Small intestine (tissue), 7 donors: ENCODE measurements around the gene SYNPO2L. TPM values are rescaled to one million over a fixed set of nuclear protein-coding genes. Genes with fewer than 3 reads are reported as not detected.

Experiments used
- DNase-seq, 2 donors: peaks; one replicate each; pipeline versions ENCODE4 v3.0.0 to v3.0.0-alpha.2; 2013
- FAIRE-seq: peaks from 2 replicates; lab custom pipeline; 2012; peaks lifted over from hg19 to GRCh38; lab: Jason Lieb, UNC
- H3K27ac ChIP-seq, 3 donors: one replicate each; pipeline ENCODE4 v1.5.1; 2013; ENCODE audit warnings: low read length in 2 of 3, mild to moderate bottlenecking in 2 of 3, control low read depth in 1 of 3, inconsistent platforms in 1 of 3, low read depth in 1 of 3, moderate library complexity in 1 of 3
- H3K27me3 ChIP-seq, 3 donors: one replicate each; pipeline ENCODE4 v1.6.1; 2013; ENCODE audit warnings: low read length in 3 of 3, inconsistent platforms in 1 of 3; ENCODE audit not compliant: control insufficient read depth in 3 of 3, insufficient read depth in 3 of 3
- H3K36me3 ChIP-seq, 3 donors: one replicate each; pipeline ENCODE4 v1.6.1; 2013; ENCODE audit warnings: low read length in 3 of 3, inconsistent platforms in 1 of 3, low read depth in 1 of 3, mild to moderate bottlenecking in 1 of 3, moderate library complexity in 1 of 3; ENCODE audit not compliant: control insufficient read depth in 3 of 3, insufficient read depth in 2 of 3
- H3K4me1 ChIP-seq, 3 donors: one replicate each; pipeline ENCODE4 v1.6.1; 2013; ENCODE audit warnings: low read length in 2 of 3, inconsistent platforms in 1 of 3, low read depth in 1 of 3, mild to moderate bottlenecking in 1 of 3, moderate library complexity in 1 of 3; ENCODE audit not compliant: control insufficient read depth in 3 of 3, insufficient read depth in 2 of 3
- H3K4me3 ChIP-seq, 3 donors: one replicate each; pipeline ENCODE4 v1.5.1; 2013; ENCODE audit warnings: low read length in 3 of 3, control low read depth in 1 of 3, inconsistent platforms in 1 of 3, low read depth in 1 of 3, mild to moderate bottlenecking in 1 of 3, moderate library complexity in 1 of 3
- H3K9me3 ChIP-seq, 2 donors: one replicate each; pipeline ENCODE4 v1.6.1; 2013; ENCODE audit warnings: low read depth in 1 of 2, low read length in 1 of 2; ENCODE audit not compliant: control insufficient read depth in 2 of 2, insufficient read depth in 1 of 2
- WGBS, 3 donors: extraction: QIAGEN DNeasy Blood & Tissue Kit; methylation state at CpG; one replicate each; pipeline ENCODE4 v1.1.7; 2013; 5-methylcytosine and 5-hydroxymethylcytosine counted together
- polyA plus RNA-seq, 4 donors: library from polyadenylated mRNA; stranded (reverse) in 3 of 4; unstranded in 1 of 4; fragments of 200-250 nt in 3 of 4; fragments of 120-200 nt in 1 of 4; gene quantifications; one replicate each; pipeline versions ENCODE4 v1.2.1 to v1.2.3, GENCODE V29; 2013
- donor health status: healthy with polysubstance abuse.
- donor health status: control.
- donor health status: control.
- donor health status: Bipolar disorder and iron deficiency.
- donor health status: healthy.

The SYNPO2L gene
- polyA plus RNA-seq, 4 donors: 0.04 to 1.6 (median 0.59) TPM; not detected in 1

GRCh38 chr10:73653701-73654100 is 2.1 kb downstream of the SYNPO2L start:
- WGBS, 3 donors: 61 to 82% (median 79%) methylated on average over 3 of the region's 3 CpGs
- H3K27ac ChIP-seq: no peak overlapping the region
- no peak overlapping the region for H3K4me3 ChIP-seq
- FAIRE-seq: no peak
- H3K27me3 ChIP-seq: no peaks in the 10 kb centered on the region
- no peak for DNase-seq
- H3K9me3 ChIP-seq: no peaks in the 10 kb centered on the region
- no peaks in the 10 kb centered on the region for H3K36me3 ChIP-seq
- peaks cover 0 to under 1% (median 0%) of the 10 kb centered on the region in 3 donors for H3K4me1 ChIP-seq

GRCh38 chr10:73653195-73653594 is 2.6 kb downstream of the SYNPO2L start:
- 83 to 88% (median 85%) methylated on average over 11 of the region's 11 CpGs for WGBS, 3 donors
- Histone ChIP-seq H3K27ac (no peak overlapping the region), H3K4me1 (peaks cover 0 to 5% (median 0%) of the 10 kb centered on the region in 3 donors), H3K9me3 (no peaks in the 10 kb centered on the region), H3K36me3 (no peaks in the 10 kb centered on the region), H3K27me3 (no peaks in the 10 kb centered on the region), H3K4me3 (no peak overlapping the region)
- FAIRE-seq (no peak), DNase-seq (no peak)

- no peaks in the 10 kb centered on the region for H3K36me3 ChIP-seq
- peaks cover 0 to 15% (median 0%) of the 10 kb centered on the region in 3 donors for H3K4me1 ChIP-seq
- no peak for FAIRE-seq
- no peaks in the 10 kb centered on the region for H3K9me3 ChIP-seq
- no peak overlapping the region for H3K4me3 ChIP-seq
- DNase-seq: no peak
- no peaks in the 10 kb centered on the region for H3K27me3 ChIP-seq
- H3K27ac ChIP-seq: no peak overlapping the region
- WGBS, 3 donors: 70 to 76% (median 70%) methylated on average over 5 of the region's 5 CpGs
These were observed 5.1 kb downstream of the SYNPO2L start for GRCh38 chr10:73650537-73651331.

DNA sequence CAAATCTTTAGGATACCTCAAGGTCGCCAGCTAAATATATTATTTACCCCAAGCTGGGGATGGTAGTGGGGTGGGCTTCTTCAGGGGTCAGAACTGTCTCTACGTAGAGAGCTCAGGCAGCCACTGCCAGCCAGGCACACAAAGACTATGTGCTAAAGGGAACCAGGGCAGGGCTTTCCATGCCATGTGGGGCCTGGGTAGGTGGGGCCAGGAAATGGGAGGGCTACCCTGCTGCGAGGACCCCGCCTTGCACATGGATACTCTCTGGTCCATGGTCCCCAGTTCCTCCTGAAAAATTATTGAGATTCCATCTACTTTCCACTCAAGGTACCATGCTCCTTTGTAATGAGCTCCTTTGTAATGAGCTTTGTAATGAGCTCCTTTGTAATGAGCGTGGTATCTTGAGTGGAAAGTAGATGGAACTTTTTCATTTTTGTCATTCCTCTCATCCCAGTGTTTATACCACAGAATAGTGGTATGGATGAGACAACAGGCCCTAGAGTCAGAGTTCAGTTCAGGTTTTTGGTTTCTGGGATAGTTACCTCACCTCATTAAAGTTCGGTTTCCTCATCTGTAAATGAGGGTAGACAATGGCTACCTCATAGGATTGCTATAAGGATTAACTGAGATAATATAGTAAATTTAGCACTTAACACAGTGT is 5.8 kb downstream of the SYNPO2L start:
- no peak overlapping the region for H3K27ac ChIP-seq
- FAIRE-seq (no peak), DNase-seq (no peak)
- H3K9me3 ChIP-seq: no peaks in the 10 kb centered on the region
- no peak overlapping the region for H3K4me3 ChIP-seq
- no peaks in the 10 kb centered on the region for H3K27me3 ChIP-seq
- H3K36me3 ChIP-seq: no peaks in the 10 kb centered on the region
- H3K4me1 ChIP-seq: peaks cover 0 to 15% (median 0%) of the 10 kb centered on the region in 3 donors
- 91 to 92% (median 91%) methylated on average over 6 of the region's 6 CpGs for WGBS, 3 donors

- H3K27ac ChIP-seq: no peak overlapping the region
- peaks cover 0 to 15% (median 0%) of the 10 kb centered on the region in 3 donors for H3K4me1 ChIP-seq
- no peak for DNase-seq
- no peaks in the 10 kb centered on the region for H3K9me3 ChIP-seq
- FAIRE-seq: no peak
- H3K27me3 ChIP-seq: no peaks in the 10 kb centered on the region
- 66 to 78% (median 74%) methylated on average over 4 of the region's 4 CpGs for WGBS, 3 donors
- no peak overlapping the region for H3K4me3 ChIP-seq
- H3K36me3 ChIP-seq: no peaks in the 10 kb centered on the region
These were observed 6.6 kb downstream of the SYNPO2L start for GRCh38 chr10:73648975-73649829.

- FAIRE-seq: no peak
- Histone ChIP-seq H3K27ac (peak overlapping the region in 1 of 3 donors; percentile 8), H3K4me1 (peaks cover 0 to 15% (median 0%) of the 10 kb centered on the region in 3 donors), H3K4me3 (peak overlapping the region; percentile 49 to 73 (median 54)), H3K36me3 (no peaks in the 10 kb centered on the region), H3K9me3 (no peaks in the 10 kb centered on the region), H3K27me3 (no peaks in the 10 kb centered on the region)
- no peak for DNase-seq
- WGBS, 3 donors: 33 to 41% (median 37%) methylated on average over 25 to 35 of the region's 35 CpGs
These were observed 7.8 kb downstream of the SYNPO2L start for GRCh38 chr10:73647875-73648651.

DNA sequence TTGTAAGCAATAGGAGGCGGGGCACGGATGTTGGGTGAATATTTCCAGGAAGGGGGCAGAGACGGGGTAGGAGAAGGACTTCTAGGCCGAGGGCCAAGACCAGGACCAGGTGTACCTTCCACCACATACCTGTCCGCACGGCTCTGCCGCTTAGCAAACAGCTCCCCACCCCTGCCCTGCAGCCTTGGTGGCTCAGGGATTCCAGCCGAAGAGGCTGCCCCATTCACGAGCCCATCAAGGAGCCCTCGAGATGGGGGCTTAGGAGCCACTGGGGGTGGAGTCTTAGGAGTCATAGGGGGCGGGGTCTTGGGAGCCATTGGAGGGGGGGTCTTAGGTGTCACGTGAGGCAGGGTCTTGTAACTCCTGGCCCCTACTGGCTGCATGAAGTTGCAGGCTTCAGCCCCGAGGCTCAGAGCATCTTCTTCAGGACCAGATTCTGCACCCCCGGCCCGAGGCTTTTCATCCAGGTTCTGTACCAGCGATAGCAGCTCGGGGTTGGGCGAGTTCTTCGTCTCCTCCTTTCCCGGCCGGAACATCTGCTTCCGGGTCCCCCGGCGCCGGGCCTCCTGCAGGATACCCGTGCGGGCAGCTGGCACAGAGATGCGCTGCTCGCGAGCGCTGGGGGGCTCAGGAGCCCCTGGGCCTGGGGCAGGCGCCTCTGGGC is 8.5 kb downstream of the SYNPO2L start:
- FAIRE-seq: no peak
- H3K27ac ChIP-seq: peak overlapping the region in 1 of 3 donors; percentile 20
- H3K4me3 ChIP-seq: peak overlapping the region; percentile 49 to 73 (median 54)
- H3K36me3 ChIP-seq: no peaks in the 10 kb centered on the region
- H3K4me1 ChIP-seq: peaks cover 0 to 15% (median 0%) of the 10 kb centered on the region in 3 donors
- no peaks in the 10 kb centered on the region for H3K9me3 ChIP-seq
- peak; percentile 31 to 71 for DNase-seq
- H3K27me3 ChIP-seq: no peaks in the 10 kb centered on the region
- WGBS, 3 donors: 11 to 17% (median 11%) methylated on average over 30 to 32 of the region's 32 CpGs
